Memory B cell (primary cell): ENCODE results near the gene OBSCN.

ENCODE experiments used
- ATAC-seq: fragments of 150-1000 bp; cut with Tn5 transposase; 2 replicates; pipeline ENCODE4 v1.10.0; 2021; ENCODE audit warnings: low read depth, mild to moderate bottlenecking, moderate library complexity
- DNase-seq, 2 donors: peaks; one replicate each; pipeline ENCODE4 v3.0.0; 2022; ENCODE audit warnings: low spot score in 2 of 2
- H3K27ac Mint-ChIP-seq: one replicate; pipeline ENCODE4 v1.8.0; 2022; ENCODE audit warnings: mild to moderate bottlenecking, moderate library complexity, mixed read lengths
- H3K27me3 Mint-ChIP-seq: one replicate; pipeline ENCODE4 v1.8.0; 2022; ENCODE audit warnings: mixed read lengths
- H3K36me3 Mint-ChIP-seq: one replicate; pipeline ENCODE4 v1.8.0; 2022; ENCODE audit warnings: mild to moderate bottlenecking, mixed read lengths
- H3K4me1 Mint-ChIP-seq: one replicate; pipeline ENCODE4 v1.8.0; 2022; ENCODE audit warnings: mixed read lengths
- H3K4me3 Mint-ChIP-seq: one replicate; pipeline ENCODE4 v1.8.0; 2022; ENCODE audit warnings: mild to moderate bottlenecking, moderate library complexity, mixed read lengths
- H3K9me3 Mint-ChIP-seq: one replicate; pipeline ENCODE4 v1.8.0; 2022; ENCODE audit warnings: mixed read lengths

OBSCN gene

GRCh38 chr1:228387321-228387720 lies 179.5 kb downstream of the OBSCN start:
- DNase-seq (no peak), ATAC-seq (no peak)
- no peak overlapping the region for H3K4me3 Mint-ChIP-seq
- no peaks in the 10 kb centered on the region for H3K4me1 Mint-ChIP-seq
- H3K27me3 Mint-ChIP-seq: peaks cover 3% of the 10 kb centered on the region
- H3K36me3 Mint-ChIP-seq: peaks cover 3% of the 10 kb centered on the region
- H3K9me3 Mint-ChIP-seq: no peaks in the 10 kb centered on the region
- H3K27ac Mint-ChIP-seq: no peak overlapping the region

GRCh38 chr1:228390649-228391048 lies 182.8 kb downstream of the OBSCN start:
- Mint-ChIP-seq H3K27me3 (no peaks in the 10 kb centered on the region), H3K36me3 (peaks cover 5% of the 10 kb centered on the region), H3K9me3 (no peaks in the 10 kb centered on the region), H3K4me3 (no peak overlapping the region), H3K27ac (no peak overlapping the region), H3K4me1 (no peaks in the 10 kb centered on the region)
- DNase-seq (no peak), ATAC-seq (no peak)

GRCh38 chr1:228391411-228392020 lies 183.7 kb downstream of the OBSCN start:
- peaks cover 8% of the 10 kb centered on the region for H3K36me3 Mint-ChIP-seq
- no peaks in the 10 kb centered on the region for H3K27me3 Mint-ChIP-seq
- no peak overlapping the region for H3K27ac Mint-ChIP-seq
- no peaks in the 10 kb centered on the region for H3K4me1 Mint-ChIP-seq
- H3K9me3 Mint-ChIP-seq: no peaks in the 10 kb centered on the region
- DNase-seq: no peak
- H3K4me3 Mint-ChIP-seq: no peak overlapping the region
- ATAC-seq: no peak

GRCh38 chr1:228392111-228392936 lies 184.5 kb downstream of the OBSCN start:
- H3K27me3 Mint-ChIP-seq: no peaks in the 10 kb centered on the region
- H3K27ac Mint-ChIP-seq: no peak overlapping the region
- no peak for DNase-seq

GRCh38 chr1:228393268-228393701 lies 185.4 kb downstream of the OBSCN start:
- Mint-ChIP-seq H3K9me3 (no peaks in the 10 kb centered on the region), H3K4me3 (no peak overlapping the region), H3K27ac (no peak overlapping the region), H3K4me1 (no peaks in the 10 kb centered on the region), H3K27me3 (no peaks in the 10 kb centered on the region), H3K36me3 (peaks cover 15% of the 10 kb centered on the region)
- ATAC-seq (no peak), DNase-seq (no peak)

More at GRCh38 chr1:228392111-228392936, 184.5 kb downstream of the OBSCN start:
- Mint-ChIP-seq H3K36me3 (peaks cover 9% of the 10 kb centered on the region), H3K9me3 (no peaks in the 10 kb centered on the region), H3K4me1 (no peaks in the 10 kb centered on the region), H3K4me3 (no peak overlapping the region)
- no peak for ATAC-seq

GRCh38 chr1:228393811-228394570 lies 186.1 kb downstream of the OBSCN start:
- no peak for DNase-seq
- ATAC-seq: no peak
- Mint-ChIP-seq H3K4me1 (no peaks in the 10 kb centered on the region), H3K9me3 (no peaks in the 10 kb centered on the region), H3K4me3 (no peak overlapping the region), H3K27me3 (no peaks in the 10 kb centered on the region), H3K27ac (no peak overlapping the region), H3K36me3 (peaks cover 15% of the 10 kb centered on the region)

GRCh38 chr1:228394571-228395394 lies 186.9 kb downstream of the OBSCN start:
- H3K9me3 Mint-ChIP-seq: no peaks in the 10 kb centered on the region
- H3K36me3 Mint-ChIP-seq: peaks cover 18% of the 10 kb centered on the region
- H3K4me1 Mint-ChIP-seq: peaks cover 3% of the 10 kb centered on the region
- no peaks in the 10 kb centered on the region for H3K27me3 Mint-ChIP-seq
- ATAC-seq: no peak
- no peak overlapping the region for H3K27ac Mint-ChIP-seq
- H3K4me3 Mint-ChIP-seq: no peak overlapping the region
- DNase-seq: no peak

GRCh38 chr1:228396770-228397662 lies 189.2 kb downstream of the OBSCN start:
- H3K4me1 Mint-ChIP-seq: peaks cover 3% of the 10 kb centered on the region
- DNase-seq (no peak), ATAC-seq (no peak)
- no peaks in the 10 kb centered on the region for H3K27me3 Mint-ChIP-seq
- no peaks in the 10 kb centered on the region for H3K9me3 Mint-ChIP-seq
- H3K27ac Mint-ChIP-seq: no peak overlapping the region
- no peak overlapping the region for H3K4me3 Mint-ChIP-seq
- peaks cover 23% of the 10 kb centered on the region for H3K36me3 Mint-ChIP-seq

GRCh38 chr1:228397966-228398365 lies 190.1 kb downstream of the OBSCN start:
- Mint-ChIP-seq H3K27me3 (no peaks in the 10 kb centered on the region), H3K36me3 (peaks cover 20% of the 10 kb centered on the region), H3K27ac (no peak overlapping the region), H3K4me3 (no peak overlapping the region), H3K4me1 (peaks cover 7% of the 10 kb centered on the region), H3K9me3 (no peaks in the 10 kb centered on the region)
- DNase-seq: no peak
- no peak for ATAC-seq

- Mint-ChIP-seq H3K9me3 (no peaks in the 10 kb centered on the region), H3K27me3 (no peaks in the 10 kb centered on the region), H3K27ac (no peak overlapping the region), H3K4me3 (no peak overlapping the region), H3K36me3 (peaks cover 23% of the 10 kb centered on the region), H3K4me1 (peaks cover 13% of the 10 kb centered on the region)
- DNase-seq (no peak), ATAC-seq (no peak)
Measured at GRCh38 chr1:228398741-228399461, 191.1 kb downstream of the OBSCN start.

- Mint-ChIP-seq H3K36me3 (peaks cover 24% of the 10 kb centered on the region), H3K4me3 (no peak overlapping the region), H3K27me3 (no peaks in the 10 kb centered on the region), H3K9me3 (no peaks in the 10 kb centered on the region), H3K4me1 (peaks cover 20% of the 10 kb centered on the region), H3K27ac (no peak overlapping the region)
- ATAC-seq (no peak), DNase-seq (no peak)
Measured at GRCh38 chr1:228399531-228400236, 191.8 kb downstream of the OBSCN start.

GRCh38 chr1:228400237-228400651 lies 192.4 kb downstream of the OBSCN start:
- no peak for DNase-seq
- Mint-ChIP-seq H3K27me3 (no peaks in the 10 kb centered on the region), H3K9me3 (no peaks in the 10 kb centered on the region), H3K27ac (no peak overlapping the region), H3K4me3 (no peak overlapping the region), H3K36me3 (peaks cover 24% of the 10 kb centered on the region), H3K4me1 (peaks cover 22% of the 10 kb centered on the region)
- no peak for ATAC-seq
